Trophoblast cell (in vitro differentiated cells and primary cell): Measurements from ENCODE around the gene METTL22.

ENCODE experiments used
- DNase-seq, 2 donors: peaks; one replicate each; pipeline ENCODE4 v3.0.0-alpha.2; 2016
- H2AFZ ChIP-seq: 2 replicates; pipeline ENCODE4 v1.6.1; 2013; ENCODE audit warnings: low read length, moderate library complexity, mild to moderate bottlenecking; ENCODE audit not compliant: insufficient read depth, poor library complexity
- H2AK5ac ChIP-seq: 2 replicates; pipeline ENCODE4 v1.6.1; 2013; ENCODE audit warnings: mild to moderate bottlenecking, low read length
- H2BK120ac ChIP-seq: 2 replicates; pipeline ENCODE4 v1.6.1; 2013; ENCODE audit warnings: low read length, mild to moderate bottlenecking, moderate library complexity; ENCODE audit not compliant: insufficient read depth, poor library complexity
- H2BK12ac ChIP-seq: 2 replicates; pipeline ENCODE4 v1.6.1; 2013; ENCODE audit warnings: mild to moderate bottlenecking, low read length, moderate library complexity
- H2BK5ac ChIP-seq: 2 replicates; pipeline ENCODE4 v1.6.1; 2013; ENCODE audit warnings: low read length, low read depth, moderate library complexity, mild to moderate bottlenecking; ENCODE audit not compliant: poor library complexity
- H3K14ac ChIP-seq: 2 replicates; pipeline ENCODE4 v1.6.1; 2013; ENCODE audit warnings: mild to moderate bottlenecking, low read length
- H3K18ac ChIP-seq: 2 replicates; pipeline ENCODE4 v1.6.1; 2013; ENCODE audit warnings: mild to moderate bottlenecking, low read length
- H3K23ac ChIP-seq: 2 replicates; pipeline ENCODE4 v1.6.1; 2013; ENCODE audit warnings: low read length
- H3K27ac ChIP-seq: 2 replicates; pipeline ENCODE4 v1.5.1; 2013; ENCODE audit warnings: low read depth, mild to moderate bottlenecking, inconsistent platforms, low read length, moderate library complexity
- H3K27me3 ChIP-seq: 2 replicates; pipeline ENCODE4 v1.6.1; 2013; ENCODE audit warnings: inconsistent platforms, mild to moderate bottlenecking, low read length, moderate library complexity; ENCODE audit not compliant: insufficient read depth
- H3K36me3 ChIP-seq, 2 experiments: 1 replicate in 1 of 2; 2 replicates in 1 of 2; pipeline ENCODE4 v1.6.1; 2013; ENCODE audit warnings: low read length in 2 of 2, mild to moderate bottlenecking in 2 of 2, moderate library complexity in 1 of 2; ENCODE audit not compliant: insufficient read depth in 2 of 2, control insufficient read depth in 1 of 2
- H3K4ac ChIP-seq: 2 replicates; pipeline ENCODE4 v1.6.1; 2013; ENCODE audit warnings: low read depth, mild to moderate bottlenecking, low read length, moderate library complexity
- H3K4me1 ChIP-seq, 2 experiments: 1 replicate in 1 of 2; 2 replicates in 1 of 2; pipeline ENCODE4 v1.6.1; 2013; ENCODE audit warnings: low read length in 2 of 2, mild to moderate bottlenecking in 2 of 2, moderate library complexity in 1 of 2; ENCODE audit not compliant: insufficient read depth in 2 of 2, control insufficient read depth in 1 of 2
- H3K4me2 ChIP-seq: 2 replicates; pipeline ENCODE4 v1.6.1; 2013; ENCODE audit warnings: inconsistent platforms, mild to moderate bottlenecking, low read length, moderate library complexity
- H3K4me3 ChIP-seq: 2 replicates; pipeline ENCODE4 v1.5.1; 2013; ENCODE audit warnings: mild to moderate bottlenecking, low read depth, low read length, inconsistent platforms
- H3K79me1 ChIP-seq: one replicate; pipeline ENCODE4 v1.6.1; 2013; ENCODE audit warnings: low read length
- H3K79me2 ChIP-seq: 2 replicates; pipeline ENCODE4 v1.6.1; 2013; ENCODE audit warnings: low read length, mild to moderate bottlenecking; ENCODE audit not compliant: control insufficient read depth, insufficient read depth, poor library complexity
- H3K9ac ChIP-seq: 2 replicates; pipeline ENCODE4 v1.6.1; 2013; ENCODE audit warnings: mild to moderate bottlenecking, low read length
- H3K9me3 ChIP-seq: 2 replicates; pipeline ENCODE4 v1.6.1; 2013; ENCODE audit warnings: low read depth, mild to moderate bottlenecking, control low read depth, inconsistent platforms, low read length; ENCODE audit not compliant: insufficient read depth
- H4K12ac ChIP-seq: 2 replicates; pipeline ENCODE4 v1.6.1; 2013; ENCODE audit warnings: low read depth, mild to moderate bottlenecking, low read length, moderate library complexity
- H4K8ac ChIP-seq: 2 replicates; pipeline ENCODE4 v1.6.1; 2013; ENCODE audit warnings: low read depth, mild to moderate bottlenecking, low read length, moderate library complexity
- H4K91ac ChIP-seq: one replicate; pipeline ENCODE4 v1.6.1; 2013; ENCODE audit warnings: low read depth, mild to moderate bottlenecking, low read length, moderate library complexity
- WGBS: extraction: QIAGEN DNeasy Blood & Tissue Kit; methylation state at CpG from one replicate; pipeline ENCODE4 v1.1.7; 2013; ENCODE audit warnings: missing lambda C conversion rate; ENCODE audit not compliant: insufficient read length, insufficient coverage; ENCODE audit errors: extremely low coverage; 5-methylcytosine and 5-hydroxymethylcytosine counted together

The METTL22 gene

GRCh38 chr16:8678068-8678927, 56.8 kb downstream of the METTL22 start:
- Histone ChIP-seq H3K23ac (no peak overlapping the region), H3K4me2 (no peak overlapping the region), H3K4me3 (no peak overlapping the region), H3K36me3 (no peaks in the 10 kb centered on the region), H3K18ac (no peak overlapping the region), H2BK12ac (no peak overlapping the region), H3K9ac (no peak overlapping the region), H3K27ac (no peak overlapping the region), H4K12ac (no peak overlapping the region), H2AK5ac (no peak overlapping the region), H3K79me2 (no peaks in the 10 kb centered on the region), H3K14ac (no peak overlapping the region), H2BK120ac (no peak overlapping the region), H2AFZ (no peak overlapping the region), H3K4me1 (peaks cover 2% of the 10 kb centered on the region in 2 experiments), H3K79me1 (no peaks in the 10 kb centered on the region), H4K91ac (no peak overlapping the region), H2BK5ac (no peak overlapping the region), H3K4ac (no peak overlapping the region), H4K8ac (no peak overlapping the region), H3K9me3 (peaks cover 3% of the 10 kb centered on the region), H3K27me3 (no peaks in the 10 kb centered on the region)
- peak; percentile 92 to 98 for DNase-seq
- WGBS: no CpG with 5 or more reads among the region's 7 CpGs

- Histone ChIP-seq H3K4me2 (no peak overlapping the region), H2AFZ (no peak overlapping the region), H2BK12ac (no peak overlapping the region), H2AK5ac (no peak overlapping the region), H3K79me2 (no peaks in the 10 kb centered on the region), H3K9ac (no peak overlapping the region), H2BK5ac (no peak overlapping the region), H3K4me1 (peaks cover 0 to 2% of the 10 kb centered on the region in 2 experiments), H4K12ac (no peak overlapping the region), H3K9me3 (peaks cover 3% of the 10 kb centered on the region), H3K4me3 (no peak overlapping the region), H3K18ac (no peak overlapping the region), H3K14ac (no peak overlapping the region), H3K4ac (no peak overlapping the region), H3K23ac (no peak overlapping the region), H3K36me3 (no peaks in the 10 kb centered on the region), H3K27me3 (no peaks in the 10 kb centered on the region), H4K8ac (no peak overlapping the region), H2BK120ac (no peak overlapping the region), H3K79me1 (no peaks in the 10 kb centered on the region), H4K91ac (no peak overlapping the region), H3K27ac (no peak overlapping the region)
- DNase-seq: peak; percentile 88 to 91
- no CpG with 5 or more reads among the region's 2 CpGs for WGBS
These were observed 57.7 kb downstream of the METTL22 start for GRCh38 chr16:8679151-8679550.

- H3K27me3 ChIP-seq: no peaks in the 10 kb centered on the region
- no peaks in the 10 kb centered on the region for H3K36me3 ChIP-seq
- H3K27ac ChIP-seq: no peak overlapping the region
- no peaks in the 10 kb centered on the region for H3K79me2 ChIP-seq
- H3K4ac ChIP-seq: no peak overlapping the region
- H3K14ac ChIP-seq: no peak overlapping the region
- H3K4me1 ChIP-seq: peaks cover 0 to 5% of the 10 kb centered on the region in 2 experiments
- H2AK5ac ChIP-seq: no peak overlapping the region
- H3K4me2 ChIP-seq: no peak overlapping the region
- H2BK5ac ChIP-seq: no peak overlapping the region
- H3K18ac ChIP-seq: no peak overlapping the region
- no peak overlapping the region for H3K9ac ChIP-seq
- no peak overlapping the region for H2BK12ac ChIP-seq
- H3K79me1 ChIP-seq: no peaks in the 10 kb centered on the region
- no peak overlapping the region for H4K8ac ChIP-seq
- H3K9me3 ChIP-seq: peaks cover 3% of the 10 kb centered on the region
- peak in 1 of 2 donors; percentile 33 for DNase-seq
- H4K91ac ChIP-seq: no peak overlapping the region
- H2AFZ ChIP-seq: no peak overlapping the region
- no peak overlapping the region for H4K12ac ChIP-seq
- WGBS: no CpG with 5 or more reads among the region's 9 CpGs
- H2BK120ac ChIP-seq: no peak overlapping the region
- no peak overlapping the region for H3K23ac ChIP-seq
- no peak overlapping the region for H3K4me3 ChIP-seq
These were observed 61.2 kb downstream of the METTL22 start for GRCh38 chr16:8682551-8683259.

GRCh38 chr16:8683640-8684039, 62.1 kb downstream of the METTL22 start:
- no peak overlapping the region for H2BK5ac ChIP-seq
- H3K23ac ChIP-seq: no peak overlapping the region
- no peaks in the 10 kb centered on the region for H3K79me2 ChIP-seq
- peaks cover 0 to 5% of the 10 kb centered on the region in 2 experiments for H3K4me1 ChIP-seq
- peaks cover 3% of the 10 kb centered on the region for H3K9me3 ChIP-seq
- H3K9ac ChIP-seq: no peak overlapping the region
- no peaks in the 10 kb centered on the region for H3K36me3 ChIP-seq
- no peak overlapping the region for H3K4me3 ChIP-seq
- H3K18ac ChIP-seq: no peak overlapping the region
- H3K27me3 ChIP-seq: no peaks in the 10 kb centered on the region
- H3K79me1 ChIP-seq: no peaks in the 10 kb centered on the region
- DNase-seq: no peak
- no peak overlapping the region for H4K12ac ChIP-seq
- H2AFZ ChIP-seq: no peak overlapping the region
- no peak overlapping the region for H3K4ac ChIP-seq
- no peak overlapping the region for H2BK120ac ChIP-seq
- H3K14ac ChIP-seq: no peak overlapping the region
- H2BK12ac ChIP-seq: no peak overlapping the region
- H3K27ac ChIP-seq: no peak overlapping the region
- WGBS: no CpG with 5 or more reads among the region's 4 CpGs
- H3K4me2 ChIP-seq: no peak overlapping the region
- no peak overlapping the region for H2AK5ac ChIP-seq
- no peak overlapping the region for H4K91ac ChIP-seq
- no peak overlapping the region for H4K8ac ChIP-seq
